OCI-LY7 (cell line): ENCODE measurements around the gene KNDC1.

Experiments
- CTCF ChIP-seq: fragments of 200-600 bp; sonication (generic); conservative IDR thresholded peaks from 2 replicates; pipeline ENCODE4 v1.5.1; 2014; ENCODE audit warnings: mild to moderate bottlenecking, antibody characterized with exemption, low read length, moderate library complexity, mixed read lengths
- EZH2phosphoT487 ChIP-seq: fragments of 200-600 bp; sonication (generic); IDR thresholded peaks from 2 replicates; pipeline ENCODE4 v1.6.1; 2018; ENCODE audit warnings: low read depth, borderline replicate concordance, mild to moderate bottlenecking, mixed run types, antibody characterized with exemption, low read length, moderate library complexity, mixed read lengths

- no peak for TF ChIP-seq CTCF
- no peak for TF ChIP-seq EZH2phosphoT487
Observed at GRCh38 chr10:133237241-133237587, 77.2 kb downstream of the KNDC1 start.
